NT2/D1 (cell line): ENCODE measurements around the gene IMMP2L.

Experiments
- SUZ12 ChIP-seq: IDR thresholded peaks from 2 replicates; pipeline ENCODE4 v1.6.1; 2011; ENCODE audit not compliant: insufficient read length, insufficient read depth; ENCODE audit errors: extremely low read depth
- YY1 ChIP-seq: IDR thresholded peaks from 2 replicates; pipeline ENCODE4 v1.6.1; 2011; ENCODE audit not compliant: insufficient read length, insufficient read depth

DNA sequence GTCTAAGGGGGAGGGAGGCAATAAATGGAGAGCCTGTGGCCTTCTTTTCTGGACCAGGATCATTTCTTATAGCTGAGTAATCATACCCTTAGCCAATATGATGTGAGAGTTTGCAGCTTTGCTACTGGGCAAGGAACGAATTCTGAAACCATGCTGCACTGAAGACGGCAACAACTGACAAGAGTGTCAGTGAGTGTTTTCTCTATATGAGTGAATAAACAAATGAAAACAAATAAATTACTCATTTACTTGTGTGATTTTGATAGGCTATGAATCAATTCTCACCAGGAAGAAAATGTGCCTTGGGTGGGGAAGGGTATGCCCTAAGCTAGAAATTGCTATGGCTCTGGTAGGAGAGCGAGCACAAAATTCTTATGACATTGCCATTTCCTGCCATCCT lies 550.8 kb downstream of the IMMP2L start:
- TF ChIP-seq SUZ12: no peak
- no peak for TF ChIP-seq YY1
